HG03280 (cell line): ENCODE measurements around the gene LRRIQ4.

Experiments used
- ATAC-seq: cut with Tn5 transposase; IDR thresholded peaks from one replicate; pipeline ENCODE4 v1.9.1; 2021; ENCODE audit warnings: mild to moderate bottlenecking, moderate library complexity; ENCODE audit not compliant: unreplicated experiment

The LRRIQ4 gene

DNA sequence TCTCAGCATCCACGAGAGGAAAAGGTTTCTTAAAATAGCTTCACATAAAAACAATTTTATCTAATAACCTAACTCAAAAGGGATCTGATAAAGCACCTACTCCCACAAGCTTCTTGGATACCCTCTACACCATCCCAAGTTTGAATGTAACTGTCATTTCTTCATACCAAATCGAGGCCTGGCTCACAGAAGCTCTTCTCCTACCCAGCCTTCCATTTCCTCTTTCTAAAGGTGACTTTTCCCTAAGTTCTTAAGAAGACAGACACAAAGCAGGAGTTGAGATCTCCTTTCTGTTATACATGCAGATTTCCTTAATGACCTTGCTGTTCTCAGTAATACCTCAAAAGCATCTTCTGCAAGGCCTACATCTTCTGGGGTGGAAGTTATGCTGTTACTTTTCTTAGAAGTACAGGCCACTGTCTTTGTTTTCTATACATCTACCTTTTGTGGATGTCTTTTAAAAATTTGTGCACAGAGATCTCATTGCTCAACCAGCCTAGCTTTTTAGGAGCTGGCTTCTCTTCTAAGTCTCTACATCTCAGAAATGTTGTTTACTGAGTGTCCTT lies 3.4 kb upstream of the LRRIQ4 start:
- no peak for ATAC-seq

DNA sequence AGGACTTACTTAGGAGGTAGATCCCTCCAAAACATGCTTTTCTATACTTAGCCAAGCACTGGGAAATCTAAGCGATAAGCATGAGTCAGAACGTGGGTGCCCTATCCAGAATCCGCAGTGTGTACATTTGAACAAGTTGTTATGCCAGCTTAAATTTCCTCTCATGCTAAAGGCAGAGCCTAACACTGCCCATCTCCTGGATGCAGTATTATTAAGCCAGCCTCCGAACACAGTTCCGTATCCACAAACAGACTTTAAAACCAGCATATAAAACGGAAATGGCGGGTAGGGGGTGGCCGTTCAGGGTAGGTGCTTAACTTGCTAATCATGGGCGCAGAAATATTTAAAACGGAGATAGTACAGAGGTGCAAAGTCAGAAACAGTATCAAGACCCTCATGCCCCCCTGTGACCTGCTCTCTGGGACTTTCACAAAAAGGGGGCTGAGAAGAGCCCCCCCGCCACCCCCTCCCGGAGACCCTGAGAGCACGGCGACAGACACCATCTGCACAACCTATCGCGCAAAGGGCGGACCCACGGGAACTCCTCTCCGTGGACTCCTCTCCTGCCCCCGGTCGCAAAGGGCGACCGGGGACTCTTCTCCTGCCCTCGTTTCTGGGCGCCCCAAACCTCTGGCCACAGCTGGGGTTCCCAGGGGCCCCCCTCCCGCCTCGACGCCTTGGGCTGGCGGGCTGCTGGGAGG lies 889 bp upstream of the LRRIQ4 start:
- ATAC-seq = no peak

DNA sequence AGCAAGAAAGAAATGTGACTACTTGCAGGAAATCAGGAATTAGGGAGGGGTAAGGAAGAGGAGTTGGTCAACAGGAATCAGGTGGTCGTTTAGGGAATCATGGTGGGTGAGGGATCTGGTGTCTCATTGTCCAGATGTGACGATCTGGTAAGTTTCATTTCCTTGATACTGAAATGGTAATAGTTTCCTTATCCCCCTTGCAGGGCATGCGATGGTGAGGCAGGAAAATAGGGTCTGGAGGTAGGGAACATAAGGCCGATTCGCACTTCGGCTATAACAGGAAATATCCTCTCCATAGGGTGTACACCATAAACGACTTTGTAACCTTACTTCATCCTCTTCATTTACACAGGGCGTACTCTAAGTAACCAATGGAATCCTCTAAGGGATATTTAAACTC lies 608 bp downstream of the LRRIQ4 start:
- ATAC-seq = no peak

DNA sequence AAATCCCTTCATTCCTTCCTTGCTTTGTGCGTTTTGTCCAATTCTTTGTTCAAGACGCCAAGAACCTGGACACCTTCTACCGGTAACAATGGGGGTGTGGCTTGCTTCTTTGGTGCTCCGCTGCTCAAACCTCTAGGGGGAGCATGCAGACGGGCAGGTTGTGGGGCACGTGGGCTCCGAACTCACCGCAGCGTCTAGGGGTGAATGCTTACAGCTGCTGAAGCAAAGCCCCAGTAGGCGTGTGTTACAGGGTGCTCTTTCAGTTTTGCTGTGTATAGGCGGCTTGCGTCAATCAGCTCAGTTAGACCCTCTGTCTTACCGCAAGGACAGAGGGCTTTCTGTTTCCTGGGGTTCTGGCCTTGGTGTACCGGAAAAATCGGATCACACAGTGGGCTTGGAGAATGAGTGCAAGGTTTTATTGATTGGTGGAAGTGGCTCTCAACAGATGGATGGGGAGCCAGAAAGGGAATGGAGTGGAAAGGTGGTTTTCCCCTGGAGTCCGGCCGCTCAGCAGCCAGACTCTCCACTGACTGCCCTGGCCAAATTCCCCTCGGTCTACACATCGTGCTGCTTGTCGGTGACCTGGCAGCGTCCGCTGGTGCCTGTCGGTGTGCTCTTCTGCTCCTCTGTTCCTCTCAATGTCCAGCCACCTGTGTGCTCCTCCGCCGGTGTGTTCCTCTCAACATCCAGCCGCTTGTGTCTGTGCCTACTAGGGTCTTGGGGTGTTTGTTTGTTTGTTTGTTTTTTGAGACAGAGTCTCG lies 1.3 kb downstream of the LRRIQ4 start:
- ATAC-seq = peak; percentile 90

DNA sequence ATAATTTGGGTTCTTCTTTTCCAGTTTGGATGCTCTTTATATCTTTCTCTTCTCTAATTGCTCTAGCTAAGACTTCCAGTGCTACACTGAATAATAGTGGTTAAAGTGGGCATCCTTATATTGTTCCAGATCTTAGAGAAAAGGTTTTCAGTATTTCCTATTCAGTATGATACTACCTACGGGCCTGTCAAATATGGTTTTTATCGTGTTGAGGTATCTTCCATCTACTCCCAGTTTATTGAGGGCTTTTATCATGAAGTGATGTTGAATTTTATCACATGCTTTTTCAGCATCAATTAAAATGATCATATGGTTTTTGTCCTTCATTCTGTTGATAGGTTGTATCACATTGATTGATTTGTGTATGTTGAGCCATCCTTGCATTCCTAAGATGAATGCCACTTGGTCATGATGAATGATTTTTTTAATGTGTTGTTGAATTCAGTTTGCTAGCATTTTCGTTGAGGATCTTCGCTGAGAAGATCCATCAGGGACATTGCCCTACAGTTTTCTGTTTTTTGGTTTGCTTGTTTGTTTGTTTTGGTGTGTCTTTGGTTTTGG lies 3.0 kb downstream of the LRRIQ4 start:
- no peak for ATAC-seq

DNA sequence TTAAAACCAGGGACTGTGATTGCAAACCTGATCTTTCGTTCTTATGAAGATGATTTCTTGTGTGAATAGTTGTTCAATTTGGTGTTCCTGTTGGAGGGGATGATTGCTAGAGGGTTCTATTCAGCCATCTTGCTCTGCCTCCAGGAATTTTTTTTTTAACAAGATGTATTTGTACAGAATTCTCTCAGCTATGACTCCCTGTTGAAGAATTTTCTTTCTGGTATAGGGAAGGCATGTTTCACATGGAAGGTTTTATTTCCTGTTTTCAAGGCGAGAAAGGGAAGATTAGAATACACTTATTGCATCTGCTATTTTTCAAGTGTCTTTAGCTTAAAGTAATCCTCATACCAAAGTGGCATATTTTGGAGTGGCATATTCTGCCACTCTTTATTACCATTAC lies 5.6 kb downstream of the LRRIQ4 start:
- ATAC-seq = no peak

DNA sequence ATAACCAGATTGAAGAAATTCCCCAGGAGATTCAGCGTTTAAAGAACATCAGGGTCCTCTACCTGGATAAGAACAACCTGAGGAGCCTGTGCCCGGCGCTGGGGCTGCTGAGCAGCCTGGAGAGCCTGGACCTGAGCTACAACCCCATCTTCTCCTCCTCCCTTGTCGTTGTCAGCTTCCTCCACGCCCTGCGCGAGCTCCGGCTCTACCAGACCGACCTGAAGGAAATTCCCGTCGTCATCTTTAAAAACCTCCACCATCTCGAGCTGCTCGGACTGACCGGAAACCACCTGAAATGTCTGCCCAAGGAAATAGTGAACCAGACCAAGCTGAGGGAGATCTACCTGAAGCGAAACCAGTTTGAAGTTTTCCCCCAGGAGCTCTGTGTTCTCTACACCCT lies 9.4 kb downstream of the LRRIQ4 start:
- no peak for ATAC-seq

DNA sequence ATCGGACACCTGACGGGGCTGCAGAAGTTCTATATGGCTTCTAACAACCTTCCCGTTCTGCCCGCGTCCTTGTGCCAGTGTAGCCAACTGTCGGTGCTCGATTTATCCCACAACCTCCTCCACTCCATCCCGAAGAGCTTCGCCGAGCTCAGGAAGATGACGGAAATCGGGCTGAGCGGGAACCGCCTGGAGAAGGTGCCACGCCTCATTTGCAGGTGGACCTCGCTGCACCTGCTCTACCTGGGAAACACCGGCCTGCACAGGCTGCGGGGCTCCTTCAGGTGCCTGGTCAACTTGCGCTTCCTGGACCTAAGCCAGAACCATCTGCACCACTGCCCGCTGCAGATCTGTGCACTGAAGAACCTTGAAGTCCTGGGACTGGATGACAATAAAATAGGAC lies 9.9 kb downstream of the LRRIQ4 start:
- no peak for ATAC-seq

DNA sequence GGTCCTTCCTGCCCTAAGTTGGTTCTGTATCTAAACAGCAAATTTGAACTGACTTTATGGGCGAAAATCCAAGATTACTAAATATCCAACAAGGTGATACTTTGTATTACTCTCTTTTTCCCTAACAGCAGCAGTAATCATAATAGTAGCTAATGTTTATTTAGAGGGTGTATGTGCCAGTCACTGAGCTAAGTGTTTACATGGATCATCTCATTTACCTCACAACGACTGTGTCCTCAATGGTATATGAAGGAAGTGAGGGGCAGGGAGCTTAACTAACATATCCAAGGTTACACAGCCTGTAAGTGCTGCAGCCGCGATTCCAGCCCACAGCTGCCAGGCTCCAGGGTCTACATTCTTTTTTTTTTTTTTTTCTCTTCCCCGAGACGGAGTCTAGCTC lies 10.3 kb downstream of the LRRIQ4 start:
- ATAC-seq = no peak

DNA sequence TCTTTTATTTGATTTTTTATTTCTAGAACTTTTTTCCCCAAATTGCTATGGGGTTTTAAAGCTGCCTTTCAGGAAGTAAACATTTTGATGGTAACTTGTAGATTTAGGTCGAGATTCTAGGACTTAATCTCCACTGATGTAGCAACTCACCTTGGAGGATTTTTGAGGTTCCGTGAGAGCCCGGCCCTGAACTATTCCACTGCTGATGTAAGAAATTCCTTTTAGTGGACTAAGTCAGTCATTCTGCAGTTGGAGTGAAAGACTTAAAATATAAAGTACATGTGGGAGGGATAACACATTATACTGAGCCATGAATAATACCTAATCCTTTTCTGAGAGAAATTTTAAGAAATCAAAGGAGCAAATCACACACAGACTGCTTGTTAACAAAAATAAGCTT lies 12.6 kb downstream of the LRRIQ4 start:
- ATAC-seq = no peak

DNA sequence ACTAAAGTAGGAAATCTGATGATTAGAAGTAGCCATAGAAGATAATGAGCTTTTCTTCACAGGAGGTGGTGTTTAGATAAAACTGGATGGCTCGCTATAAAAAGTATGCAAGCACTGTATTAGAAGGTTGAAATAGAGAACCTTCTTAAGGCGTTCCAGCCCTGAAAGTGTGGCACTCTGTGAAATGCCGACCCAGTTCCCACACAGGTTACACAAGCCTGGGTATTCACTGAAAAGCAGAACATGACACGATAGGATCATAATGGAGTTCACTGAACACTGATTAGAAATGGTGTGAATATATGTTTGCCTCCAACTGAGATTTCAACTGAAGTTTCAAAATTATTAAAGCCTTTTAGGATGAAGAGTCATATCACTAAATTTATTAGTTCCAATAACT lies 15.0 kb downstream of the LRRIQ4 start:
- no peak for ATAC-seq

DNA sequence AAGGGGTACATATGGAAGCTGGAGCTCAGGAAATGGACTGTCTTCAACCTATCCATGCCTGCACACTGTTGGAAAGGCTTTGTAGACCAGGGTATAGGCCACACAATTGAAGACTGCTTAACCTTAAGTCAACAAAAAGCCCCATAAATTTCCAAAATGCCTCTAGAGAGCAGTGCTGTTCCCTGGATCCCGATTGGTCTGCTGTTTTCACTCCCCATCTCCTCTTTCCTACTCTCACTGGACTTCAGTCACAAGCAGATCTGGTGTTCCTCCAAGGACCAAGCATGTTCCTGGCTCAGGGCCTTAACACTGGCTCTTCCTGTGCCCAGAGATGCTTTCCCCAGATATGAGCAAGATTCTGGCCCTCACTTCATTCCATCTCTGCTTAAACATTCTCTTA lies 22.9 kb downstream of the LRRIQ4 start:
- no peak for ATAC-seq

DNA sequence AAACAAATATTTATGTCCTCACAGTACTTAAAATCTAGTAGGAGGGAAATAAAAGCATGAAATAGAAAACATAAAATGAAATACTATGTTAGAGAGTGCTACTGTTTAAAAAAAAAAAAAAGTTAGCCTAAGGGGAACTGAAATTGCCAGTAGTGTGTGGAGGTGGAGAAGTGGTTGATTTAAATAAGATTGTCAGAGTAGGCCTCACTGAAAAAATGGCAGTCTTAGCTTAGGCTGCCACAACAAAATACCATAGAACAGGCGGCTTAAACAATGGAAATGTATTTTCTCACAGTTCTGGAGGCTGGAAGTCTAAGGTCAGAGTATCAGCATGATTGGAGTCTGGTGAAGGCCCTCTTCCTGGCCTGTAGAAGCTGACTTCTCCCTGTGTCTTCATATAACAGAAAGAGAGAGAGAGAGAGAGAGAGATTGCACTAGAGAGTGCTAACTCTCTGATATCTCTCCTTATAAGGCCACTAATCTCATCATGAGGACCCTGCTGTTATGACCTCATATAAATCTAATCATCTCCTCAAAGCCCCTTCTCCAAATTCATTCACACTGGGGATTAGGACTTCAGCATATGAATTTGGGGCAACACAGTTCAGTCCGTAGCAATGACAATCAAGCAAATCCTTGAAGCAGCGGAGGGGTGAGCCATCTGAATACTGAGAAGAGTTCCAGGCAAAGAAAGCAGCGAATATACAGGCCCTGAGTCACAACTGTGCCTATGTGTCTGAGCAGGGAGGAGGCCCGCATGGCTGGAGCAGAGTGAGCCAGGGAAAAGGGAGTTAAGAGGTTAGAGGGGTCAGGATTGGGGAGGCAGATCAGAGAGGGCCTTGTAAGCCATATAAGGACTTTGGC lies 23.6 kb downstream of the LRRIQ4 start:
- peak; percentile 86 for ATAC-seq

DNA sequence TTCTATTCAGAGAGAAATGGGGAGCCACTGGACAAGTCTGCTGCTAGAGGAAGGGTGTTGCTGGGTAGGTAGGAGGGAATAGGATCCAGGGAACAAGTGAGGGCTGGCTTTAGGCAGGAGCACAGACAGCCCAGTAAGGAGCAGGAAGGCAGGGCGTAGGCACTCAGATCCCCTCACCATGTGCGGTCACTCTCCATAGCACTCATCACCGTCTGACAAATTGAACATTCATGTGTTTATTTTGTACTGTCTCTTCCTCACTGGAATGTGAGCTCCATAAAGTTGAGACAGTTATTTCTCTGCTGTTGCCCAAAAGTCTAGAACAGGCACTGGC lies 24.2 kb downstream of the LRRIQ4 start:
- ATAC-seq = no peak

DNA sequence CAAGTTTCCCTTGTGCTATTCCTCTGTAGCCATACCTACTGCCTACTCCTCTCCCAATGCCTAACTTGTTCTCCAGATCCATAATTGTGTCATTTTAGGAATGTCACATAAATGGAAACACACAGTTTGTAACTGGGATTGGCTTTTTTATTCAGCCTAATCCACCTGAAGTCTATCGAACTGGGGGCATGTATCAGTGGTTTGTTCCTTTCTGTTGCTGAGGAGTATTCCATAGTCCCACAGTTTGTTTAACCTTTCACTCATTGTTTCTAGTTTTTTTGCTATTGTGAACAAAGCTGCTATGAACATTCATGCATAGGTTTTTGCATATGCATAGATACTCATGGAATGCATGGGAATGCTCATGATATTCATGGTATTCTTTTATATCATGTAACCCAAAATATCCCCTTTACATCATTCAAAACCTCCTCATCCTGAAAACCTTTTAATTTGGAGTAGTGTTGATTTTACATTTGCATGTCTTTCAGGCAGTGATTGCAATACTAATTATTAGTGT lies 25.9 kb downstream of the LRRIQ4 start:
- no peak for ATAC-seq

DNA sequence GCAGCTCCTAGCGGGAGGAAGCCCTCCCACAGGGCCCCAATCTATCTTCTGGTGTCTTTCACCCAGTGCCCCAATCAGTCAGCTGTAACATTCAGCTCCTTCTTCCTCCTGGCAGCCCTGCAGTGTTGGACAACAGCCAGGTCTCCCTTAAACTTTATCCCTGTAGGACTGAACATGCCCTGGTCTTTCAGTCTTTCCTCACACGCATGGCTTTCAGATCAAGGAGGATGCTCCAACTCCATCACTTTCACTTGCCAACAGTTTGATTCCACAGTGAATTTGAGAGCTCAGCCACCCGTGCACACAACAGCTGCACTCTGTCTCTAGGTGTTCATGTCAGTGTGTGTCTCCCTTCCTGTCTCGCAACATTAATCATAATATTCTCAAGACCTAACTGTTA lies 28.5 kb downstream of the LRRIQ4 start:
- ATAC-seq = no peak

DNA sequence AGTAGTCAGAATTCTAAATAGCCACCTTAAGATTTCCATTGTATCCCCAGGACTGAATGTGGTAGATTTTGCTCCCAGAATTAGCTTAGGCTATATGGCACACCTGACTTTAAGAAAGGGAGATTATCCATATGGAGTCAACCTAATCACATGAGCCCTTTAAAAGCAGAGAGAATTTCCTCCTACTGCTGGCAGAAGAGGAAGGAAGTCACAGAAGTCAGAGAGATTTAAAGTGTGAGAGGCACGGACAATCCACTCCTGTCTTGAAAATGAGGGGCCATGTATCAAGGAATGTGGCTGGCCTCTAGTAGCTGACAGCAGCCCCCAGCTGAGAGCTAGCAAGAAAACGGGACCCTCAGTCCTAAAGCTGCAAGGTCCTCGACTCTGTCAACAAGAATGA lies 30.3 kb downstream of the LRRIQ4 start:
- ATAC-seq = no peak

DNA sequence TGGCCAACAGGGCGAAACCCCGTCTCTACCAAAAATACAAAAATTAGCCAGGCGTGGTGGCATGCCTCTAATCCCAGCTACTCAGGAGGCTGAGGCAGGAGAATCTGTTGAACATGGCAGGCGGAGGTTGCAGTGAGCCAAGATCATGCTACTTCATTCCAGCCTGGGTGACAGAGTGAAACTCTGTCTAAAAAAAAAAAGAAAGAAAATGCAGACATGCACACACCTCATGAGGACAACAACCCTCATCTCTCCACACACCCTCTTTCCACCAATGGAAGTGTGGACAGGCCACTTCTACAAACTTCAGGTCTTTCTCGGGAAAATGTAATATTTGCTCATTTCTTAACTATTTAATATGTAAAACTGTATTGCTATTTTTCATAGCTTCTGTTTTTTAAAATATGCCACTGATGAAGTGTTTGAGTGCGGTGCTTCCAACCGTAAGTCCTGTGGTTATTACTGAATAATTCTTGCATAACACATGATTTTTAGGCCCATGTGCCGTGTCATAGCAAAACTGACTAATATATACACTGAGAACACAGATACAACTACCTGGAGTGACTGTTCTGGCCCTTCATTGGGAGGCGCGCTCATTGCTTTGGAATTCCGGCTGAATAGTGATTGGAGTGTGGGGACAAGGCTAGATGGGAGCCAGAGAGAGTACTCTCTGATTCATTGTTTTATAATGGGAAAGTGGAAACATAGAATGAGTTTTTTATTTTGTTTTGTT lies 34.0 kb downstream of the LRRIQ4 start:
- ATAC-seq = peak; percentile 88

DNA sequence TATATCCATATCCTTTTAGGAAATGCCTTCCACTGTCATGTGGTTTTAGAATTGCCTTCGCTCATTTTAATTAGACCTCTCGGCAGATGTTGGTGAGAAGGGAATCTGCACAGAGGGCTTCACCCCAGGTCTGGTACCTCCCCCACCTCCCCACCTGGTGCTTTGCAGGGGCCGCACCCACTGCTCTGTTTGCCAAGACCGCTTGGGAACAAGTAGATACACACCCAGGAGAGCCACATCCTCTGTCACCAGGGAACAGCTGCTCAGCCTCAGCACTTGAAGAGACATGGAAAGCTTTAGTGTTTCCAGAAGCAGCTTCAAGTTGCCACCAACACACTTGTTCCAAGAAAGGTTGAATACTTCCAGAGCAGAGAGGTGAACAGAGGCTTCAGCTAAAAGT lies 35.2 kb downstream of the LRRIQ4 start:
- ATAC-seq = no peak

DNA sequence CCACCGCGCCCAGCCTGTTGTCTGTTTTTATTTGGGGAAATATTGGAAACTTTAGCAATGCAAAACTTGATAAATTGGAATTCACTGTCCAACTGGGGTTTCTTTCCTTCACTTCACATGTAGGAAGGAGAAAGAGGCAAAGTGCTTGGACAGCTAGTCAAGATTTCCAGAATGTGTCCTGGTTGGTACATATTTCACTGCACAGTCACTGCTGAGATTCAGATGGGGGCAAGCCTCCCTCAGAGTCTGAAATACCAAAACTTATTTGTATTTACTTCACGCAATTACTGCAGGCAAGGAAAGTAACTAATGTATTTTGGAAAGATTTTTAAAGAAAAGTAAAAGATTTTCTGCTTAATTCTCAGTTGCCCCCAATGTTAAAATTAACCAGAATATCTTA lies 36.1 kb downstream of the LRRIQ4 start:
- ATAC-seq = no peak
